ENCODE measurements around the gene CUEDC2.
"Not testable (repeated sequence)": the region's sequence is repeated elsewhere in the genome, so short reads cannot be mapped to it uniquely, and the experiment has no call there.

Gene CUEDC2

GRCh38 chr10:102454662-102455487 is 22.5 kb upstream of the CUEDC2 start:
- not testable (repeated sequence) for DNase-seq (ENCODE audit: low spot score)

DNA sequence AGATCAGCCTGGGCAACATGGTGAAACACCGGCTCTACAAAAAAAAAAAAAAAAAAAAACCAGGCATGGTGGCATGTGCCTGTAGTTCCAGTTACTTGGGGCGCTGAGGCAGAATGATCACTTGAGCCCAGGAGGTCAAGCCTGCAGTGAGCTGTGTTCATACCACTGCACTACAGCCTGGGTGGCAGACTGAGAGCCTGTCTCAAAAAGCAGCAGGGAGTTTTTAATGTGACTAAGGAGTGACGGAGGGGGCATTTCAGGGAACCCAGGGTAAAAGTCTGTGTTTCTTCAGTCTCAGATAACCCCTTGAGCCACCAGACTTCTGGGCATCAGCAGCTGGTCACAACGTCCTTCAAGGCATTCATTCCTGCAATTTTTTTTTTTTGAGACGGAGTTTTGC is 21.1 kb upstream of the CUEDC2 start:
- DNase-seq (ENCODE audit: low spot score), result no peak

- DNase-seq (ENCODE audit: low spot score), result peak; percentile 56
Observed at GRCh38 chr10:102452672-102453340, 20.4 kb upstream of the CUEDC2 start.

DNA sequence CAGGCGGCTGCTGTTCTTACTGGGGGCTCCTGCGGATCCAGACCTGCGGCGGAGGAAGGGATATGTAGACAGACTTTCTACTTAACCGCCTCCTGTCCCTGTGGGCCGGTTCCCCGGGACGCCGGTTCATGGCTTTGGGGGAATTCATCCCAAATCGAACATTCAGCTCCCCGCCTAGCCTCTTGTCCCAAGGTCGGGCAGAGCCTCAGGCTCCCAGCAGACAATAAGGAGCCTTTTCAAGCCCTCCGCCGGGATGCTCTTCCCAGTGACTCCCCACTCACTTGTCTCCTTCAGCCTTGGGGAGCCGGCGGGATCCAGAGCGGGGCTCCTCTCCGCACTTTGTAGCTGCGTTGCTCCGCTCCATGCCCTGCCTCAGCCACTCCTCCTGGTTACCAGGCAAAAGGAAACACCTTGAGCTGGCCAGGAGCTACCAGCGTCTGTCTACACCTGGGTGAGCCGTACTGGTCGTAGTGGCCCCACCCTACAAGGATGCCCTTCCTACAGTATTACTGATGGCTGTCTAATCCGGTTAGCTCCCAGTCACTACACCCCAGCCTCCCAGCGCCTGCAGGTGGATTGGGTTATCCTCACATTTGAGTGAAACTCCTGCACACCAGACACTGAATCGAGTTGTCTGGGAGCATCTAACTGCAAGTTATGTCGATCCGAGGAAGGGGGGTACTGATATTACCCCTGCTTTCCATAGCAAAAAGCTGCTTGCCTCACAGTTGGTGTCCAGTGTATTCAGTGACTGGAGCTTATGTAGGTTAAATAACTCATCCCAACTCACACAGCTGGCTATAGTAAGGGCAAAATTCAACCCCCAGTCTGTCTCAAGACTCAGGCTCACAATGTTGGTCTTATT is 19.0 kb upstream of the CUEDC2 start, which contains the start of gene C10orf95:
Gene C10orf95, minus strand, starts transcription at position 439 of the 865 bp plus-strand sequence. CDS start 450 bp downstream, outside the sequence.
- no peak for DNase-seq (ENCODE audit: low spot score)

DNA sequence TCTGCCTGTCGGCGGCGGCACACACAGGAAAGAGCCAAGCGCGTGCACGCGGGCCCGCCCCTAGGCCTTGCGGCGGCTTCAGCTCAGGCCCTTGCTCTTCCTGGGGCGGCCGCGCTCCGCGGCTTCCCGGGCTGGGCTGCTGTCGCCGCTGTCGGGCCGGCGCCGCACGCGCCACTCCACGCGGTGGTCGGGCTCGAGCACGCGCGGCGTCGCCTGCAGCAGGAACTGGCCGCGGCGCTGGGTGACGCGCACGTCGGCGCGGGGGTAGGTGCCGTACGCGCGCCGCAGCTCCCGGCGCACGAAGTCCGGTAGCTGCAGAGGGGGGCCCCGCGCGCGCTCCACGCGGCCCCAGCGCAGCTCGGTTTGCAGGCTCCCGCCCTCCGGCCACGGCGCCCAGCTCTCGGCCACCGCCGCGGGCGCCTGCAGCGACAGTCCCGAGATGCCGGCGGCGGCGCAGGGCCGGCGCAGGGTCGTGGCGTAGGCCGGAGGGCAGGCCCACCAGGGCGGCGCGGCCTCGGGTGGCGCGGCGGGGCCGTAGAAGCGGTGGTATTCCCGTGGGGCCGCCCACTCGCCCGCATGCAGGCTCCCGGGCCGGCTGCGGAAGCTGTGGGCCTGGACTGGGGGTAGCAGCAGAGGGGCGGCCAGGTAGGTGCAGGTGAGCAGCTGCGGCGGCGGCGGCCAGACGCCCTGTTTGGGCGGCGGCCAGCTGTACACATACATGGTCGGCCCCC is 18.2 kb upstream of the CUEDC2 start:
- DNase-seq (ENCODE audit: low spot score), result peak; percentile 94

DNA sequence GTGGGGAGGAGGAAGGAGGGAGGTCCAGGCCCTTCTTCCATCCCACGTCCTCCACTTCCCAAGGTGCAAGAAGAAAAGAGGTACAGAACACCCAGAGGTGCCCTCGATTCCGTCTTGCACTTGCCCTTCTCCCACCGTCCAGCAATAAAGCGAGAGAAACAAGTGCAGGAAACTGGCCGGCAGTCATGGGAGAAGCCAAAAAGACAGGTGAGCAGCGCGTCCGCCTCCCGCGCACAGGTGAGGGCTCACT is 17.7 kb upstream of the CUEDC2 start:
- no peak for DNase-seq (ENCODE audit: low spot score)

- no peak for DNase-seq (ENCODE audit: low spot score)
Observed at GRCh38 chr10:102449321-102450123, 17.1 kb upstream of the CUEDC2 start.

DNA sequence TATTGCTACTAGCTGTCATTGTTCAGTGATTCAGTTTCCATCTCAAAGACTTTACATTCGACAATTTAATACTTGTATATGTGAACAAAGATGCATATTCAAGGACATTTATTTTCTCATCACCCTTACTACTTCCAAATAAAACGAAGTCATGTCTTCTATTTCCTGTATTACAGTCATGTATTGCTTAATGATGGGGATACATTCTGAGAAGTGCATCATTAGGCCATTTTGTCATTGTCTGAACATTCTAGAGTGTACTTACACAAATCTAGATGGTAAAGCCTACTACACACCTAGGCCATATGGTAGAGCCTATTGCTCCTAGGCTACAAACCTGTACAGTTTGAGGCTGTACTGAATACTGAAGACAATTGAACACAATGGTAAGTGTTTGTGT is 12.5 kb upstream of the CUEDC2 start:
- no peak for DNase-seq (ENCODE audit: low spot score)

DNA sequence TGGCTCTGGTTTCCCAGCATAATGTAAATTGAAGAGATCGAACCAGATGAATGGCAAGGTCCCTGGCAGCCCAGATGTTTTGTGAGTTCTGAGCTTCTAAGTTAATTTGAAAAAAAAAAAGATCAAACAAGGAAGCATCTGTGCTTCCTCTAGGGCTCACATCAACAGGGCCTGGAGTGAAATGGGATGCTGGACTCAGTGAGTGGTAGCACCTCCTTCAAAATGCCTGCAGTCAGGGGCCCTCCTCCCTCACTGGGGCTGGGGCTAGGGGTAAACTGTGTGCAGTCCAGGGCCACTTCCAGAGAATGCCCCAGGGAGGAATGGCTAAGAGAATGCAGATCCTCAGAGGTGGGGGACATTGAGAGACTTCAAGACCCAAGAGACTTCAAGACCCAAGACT is 6.0 kb upstream of the CUEDC2 start:
- no peak for DNase-seq (ENCODE audit: low spot score)

GRCh38 chr10:102437515-102437914 is 5.1 kb upstream of the CUEDC2 start:
- no peak for DNase-seq (ENCODE audit: low spot score)

- DNase-seq (ENCODE audit: low spot score), result no peak
Observed at GRCh38 chr10:102436312-102436711, 3.9 kb upstream of the CUEDC2 start.

GRCh38 chr10:102435529-102436233 is 3.3 kb upstream of the CUEDC2 start:
- DNase-seq (ENCODE audit: low spot score), result peak; percentile 51

DNA sequence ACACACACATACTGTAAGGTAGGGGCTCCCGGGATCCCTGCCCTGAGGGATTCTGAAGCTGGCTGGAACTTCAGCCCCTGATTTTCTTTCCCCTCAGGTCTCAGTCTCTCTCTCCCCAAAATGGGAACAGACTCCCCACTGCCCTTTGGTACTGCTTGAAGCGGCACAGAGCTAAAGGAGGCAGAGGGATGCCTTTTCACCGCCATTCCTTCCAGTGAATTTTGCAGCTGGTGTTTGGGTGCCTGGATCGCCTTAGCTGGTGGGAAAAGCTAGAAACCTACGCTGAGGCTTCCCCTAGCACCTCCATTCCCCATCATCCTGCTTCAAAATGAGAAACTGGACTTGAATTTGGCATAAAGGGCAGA is 2.7 kb upstream of the CUEDC2 start:
- no peak for DNase-seq (ENCODE audit: low spot score)

DNA sequence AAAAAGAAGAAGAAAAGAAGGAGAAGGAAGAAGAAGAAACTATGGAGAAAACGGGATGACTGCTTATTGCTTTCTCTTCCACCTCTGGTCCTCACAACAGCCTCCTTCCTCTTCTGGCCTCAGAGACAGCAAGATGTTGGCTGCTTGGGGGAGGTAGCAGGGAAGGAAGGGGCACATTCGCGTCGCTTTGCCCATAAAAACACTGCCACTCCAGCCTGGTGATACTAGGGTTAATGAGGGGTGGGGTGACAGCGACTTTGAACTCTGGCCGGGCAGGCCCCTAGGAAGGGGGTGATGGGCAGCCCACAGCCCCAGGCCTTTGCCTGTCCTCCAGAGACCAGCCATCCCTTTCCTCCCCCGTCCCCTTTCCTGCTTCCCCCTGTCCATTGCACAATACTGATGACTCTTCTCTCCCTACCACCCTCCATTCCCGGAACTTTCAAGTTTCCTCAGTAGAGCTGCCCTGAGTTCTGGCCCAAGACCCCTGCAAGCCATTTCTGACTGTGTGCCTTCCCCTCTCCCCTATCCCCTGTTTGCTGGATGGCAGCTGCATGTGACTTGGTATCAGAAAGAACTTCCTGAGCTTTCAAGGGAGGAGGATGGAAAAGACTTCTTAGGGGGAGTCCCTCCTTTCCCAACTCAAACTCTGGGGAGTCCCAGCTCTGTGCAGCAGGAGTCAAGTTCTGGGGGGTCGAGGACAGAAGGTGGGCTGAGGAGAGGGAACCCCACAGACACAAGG is 2.2 kb upstream of the CUEDC2 start:
- peak; percentile 80 for DNase-seq (ENCODE audit: low spot score)

GRCh38 chr10:102433619-102434046 is 1.3 kb upstream of the CUEDC2 start:
- no peak for DNase-seq (ENCODE audit: low spot score)

DNA sequence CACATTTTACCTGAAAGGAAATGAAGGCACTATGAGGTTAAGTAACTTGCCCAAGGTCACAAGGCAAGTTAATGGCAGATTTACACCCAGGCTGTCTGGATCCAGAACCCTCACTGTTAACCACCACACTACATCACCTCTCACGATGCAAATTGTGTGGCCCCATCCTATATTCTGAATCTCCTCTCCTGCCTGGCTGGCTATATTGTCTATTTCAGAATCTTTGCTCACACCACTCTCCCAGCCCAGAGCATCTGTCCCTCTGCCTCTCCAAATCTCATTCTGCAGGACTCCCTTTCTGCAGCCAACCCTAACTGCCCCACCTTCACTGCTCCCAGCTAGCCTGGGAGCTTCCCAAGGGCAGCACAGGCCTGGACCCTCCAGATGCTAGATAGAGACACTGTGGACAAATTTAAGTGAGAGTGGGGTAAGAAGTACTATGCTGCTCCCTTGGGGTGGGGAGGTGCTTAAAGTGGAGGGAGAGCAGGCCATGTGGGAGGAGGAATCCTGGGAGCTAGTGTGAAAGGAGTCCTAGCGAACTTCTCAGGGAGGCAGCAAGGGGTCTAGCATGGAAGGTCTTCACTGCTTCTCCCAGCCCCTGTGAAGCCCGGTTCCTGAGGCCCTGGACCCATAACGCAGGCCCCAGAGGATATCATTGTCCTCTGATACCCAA is 786 bp downstream of the CUEDC2 start:
- DNase-seq (ENCODE audit: low spot score), result peak; percentile 73

DNA sequence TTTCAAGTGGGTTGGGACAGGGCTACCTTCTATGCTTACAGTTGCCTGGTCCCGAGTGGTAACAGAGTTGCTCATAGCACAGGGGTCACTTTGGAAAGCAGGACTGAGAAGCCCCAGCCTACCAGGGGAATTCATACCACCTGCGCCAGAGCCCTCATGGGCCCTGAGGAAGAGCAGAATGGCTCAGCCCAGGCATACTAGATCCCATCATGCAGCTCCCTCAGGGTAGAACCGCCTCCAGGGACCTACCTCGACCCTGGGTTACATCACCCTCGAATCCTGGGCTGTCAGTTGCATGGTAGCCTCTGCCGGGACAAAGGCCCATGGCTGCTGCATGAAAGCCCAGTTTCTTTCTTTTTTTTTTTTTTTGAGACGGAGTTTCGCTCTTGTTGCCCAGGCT is 2.9 kb downstream of the CUEDC2 start:
- no peak for DNase-seq (ENCODE audit: low spot score)

DNA sequence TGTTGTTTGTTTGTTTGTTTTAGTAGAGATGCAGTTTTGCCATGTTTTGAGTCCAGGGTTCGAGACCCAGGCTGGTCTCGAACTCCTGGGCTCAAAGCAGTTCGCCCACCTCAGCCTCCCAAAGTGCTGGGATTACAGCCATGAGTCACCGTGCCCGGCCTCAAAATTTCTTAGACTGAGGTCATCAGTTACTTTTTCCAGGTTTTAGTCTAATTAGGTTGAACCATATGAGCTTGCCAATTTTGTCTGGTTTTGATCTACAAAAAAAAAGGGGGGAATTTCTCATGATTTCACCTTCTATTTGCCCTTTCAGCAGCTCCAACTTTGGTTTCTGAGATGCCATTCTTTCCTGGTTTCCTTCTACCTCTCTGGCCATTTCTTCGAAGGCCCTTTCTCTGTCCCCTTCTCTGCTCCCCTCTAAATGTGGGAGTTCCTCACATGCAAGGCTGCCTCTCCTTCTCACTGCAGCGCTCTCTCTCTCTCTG is 5.5 kb downstream of the CUEDC2 start:
- no peak for DNase-seq (ENCODE audit: low spot score)

- DNase-seq (ENCODE audit: low spot score), result no peak
Observed at GRCh38 chr10:102425444-102425843, 6.9 kb downstream of the CUEDC2 start.
